H7 (cell line): Measurements from ENCODE around the gene MED26. TPM values are rescaled to one million over a fixed set of nuclear protein-coding genes. Genes with fewer than 3 reads are reported as not detected.

ENCODE experiments used
- DNase-seq: peaks from one replicate; pipeline ENCODE4 v3.0.0; 2012
- H3K27me3 ChIP-seq: 2 replicates; pipeline ENCODE4 v1.6.0; 2011; ENCODE audit warnings: mild to moderate bottlenecking, low read length; ENCODE audit not compliant: control insufficient read depth, insufficient read depth
- H3K36me3 ChIP-seq: replicated peaks from 2 replicates; pipeline ENCODE4 v1.5.1; 2011; ENCODE audit warnings: low read length; ENCODE audit not compliant: control insufficient read depth, insufficient read depth
- H3K4me3 ChIP-seq: 2 replicates; pipeline ENCODE4 v1.5.1; 2011; ENCODE audit warnings: low read depth, mild to moderate bottlenecking, control low read depth, low read length, moderate library complexity; ENCODE audit not compliant: insufficient read depth
- total RNA-seq: library from RNA; depleted of rRNA; stranded (reverse); fragments of >200 nt; shearing (Covaris generic); gene quantifications from 2 replicates; pipeline ENCODE4 v1.2.3, GENCODE V29; 2014

The MED26 gene
- total RNA-seq, 1 experiment from 2014 or later = 12.0 TPM

- DNase-seq = no peak
- Histone ChIP-seq H3K36me3 (peaks cover 7% of the 10 kb centered on the region), H3K27me3 (no peaks in the 10 kb centered on the region), H3K4me3 (peak overlapping the region; percentile 97)
Measured at GRCh38 chr19:16542910-16543472, 85.0 kb downstream of the MED26 start.

GRCh38 chr19:16542045-16542909, 85.7 kb downstream of the MED26 start, which contains the start of gene CHERP:
TSS of gene CHERP (minus strand) at chr19:16542437. CDS start at chr19:16542378, 59 bp downstream.
- DNase-seq = peak; percentile 98
- H3K27me3 ChIP-seq = no peaks in the 10 kb centered on the region
- peaks cover 13% of the 10 kb centered on the region for H3K36me3 ChIP-seq
- H3K4me3 ChIP-seq = peak within 1 kb of the TSS; percentile 97

- H3K36me3 ChIP-seq = peaks cover 13% of the 10 kb centered on the region
- peak overlapping the region; percentile 97 for H3K4me3 ChIP-seq
- peak; percentile 51 for DNase-seq
- no peaks in the 10 kb centered on the region for H3K27me3 ChIP-seq
Measured at GRCh38 chr19:16541526-16542044, 86.4 kb downstream of the MED26 start.

GRCh38 chr19:16540948-16541347, 87.1 kb downstream of the MED26 start:
- Histone ChIP-seq H3K4me3 (no peak overlapping the region), H3K36me3 (peaks cover 13% of the 10 kb centered on the region), H3K27me3 (no peaks in the 10 kb centered on the region)
- DNase-seq = peak; percentile 22

GRCh38 chr19:16537111-16537510, 90.9 kb downstream of the MED26 start:
- no peaks in the 10 kb centered on the region for H3K27me3 ChIP-seq
- peaks cover 32% of the 10 kb centered on the region for H3K36me3 ChIP-seq
- DNase-seq = no peak
- H3K4me3 ChIP-seq = no peak overlapping the region

- H3K36me3 ChIP-seq = peaks cover 39% of the 10 kb centered on the region
- peak; percentile 72 for DNase-seq
- H3K27me3 ChIP-seq = no peaks in the 10 kb centered on the region
- H3K4me3 ChIP-seq = no peak overlapping the region
Measured at GRCh38 chr19:16536130-16536529, 91.9 kb downstream of the MED26 start.

GRCh38 chr19:16535381-16535780, 92.6 kb downstream of the MED26 start:
- Histone ChIP-seq H3K4me3 (no peak overlapping the region), H3K27me3 (no peaks in the 10 kb centered on the region), H3K36me3 (peaks cover 43% of the 10 kb centered on the region)
- peak; percentile 50 for DNase-seq

- Histone ChIP-seq H3K4me3 (no peak overlapping the region), H3K27me3 (no peaks in the 10 kb centered on the region), H3K36me3 (peaks cover 56% of the 10 kb centered on the region)
- DNase-seq = peak; percentile 38
Measured at GRCh38 chr19:16532440-16533234, 95.4 kb downstream of the MED26 start.

- peak; percentile 42 for DNase-seq
- no peak overlapping the region for H3K4me3 ChIP-seq
- no peaks in the 10 kb centered on the region for H3K27me3 ChIP-seq
- H3K36me3 ChIP-seq = peaks cover 64% of the 10 kb centered on the region
Measured at GRCh38 chr19:16531380-16531669, 96.7 kb downstream of the MED26 start.

GRCh38 chr19:16530540-16531379, 97.2 kb downstream of the MED26 start:
- no peak overlapping the region for H3K4me3 ChIP-seq
- H3K36me3 ChIP-seq = peaks cover 67% of the 10 kb centered on the region
- no peaks in the 10 kb centered on the region for H3K27me3 ChIP-seq
- peak; percentile 39 for DNase-seq

- H3K4me3 ChIP-seq = no peak overlapping the region
- DNase-seq = no peak
- H3K36me3 ChIP-seq = peaks cover 62% of the 10 kb centered on the region
- H3K27me3 ChIP-seq = no peaks in the 10 kb centered on the region
Measured at GRCh38 chr19:16529466-16530144, 98.4 kb downstream of the MED26 start.

GRCh38 chr19:16527971-16528521, 100.0 kb downstream of the MED26 start:
- no peaks in the 10 kb centered on the region for H3K27me3 ChIP-seq
- H3K4me3 ChIP-seq = no peak overlapping the region
- peak; percentile 84 for DNase-seq
- H3K36me3 ChIP-seq = peaks cover 62% of the 10 kb centered on the region

- H3K36me3 ChIP-seq = peaks cover 60% of the 10 kb centered on the region
- no peak for DNase-seq
- H3K4me3 ChIP-seq = no peak overlapping the region
- no peaks in the 10 kb centered on the region for H3K27me3 ChIP-seq
Measured at GRCh38 chr19:16527334-16527935, 100.6 kb downstream of the MED26 start.
